Mesendoderm (in vitro differentiated cells): ENCODE measurements around the gene C16orf54.
"Not testable (repeated sequence)": the region's sequence is repeated elsewhere in the genome, so short reads cannot be mapped to it uniquely, and the experiment has no call there.

Experiments used
- DNase-seq: peaks from one replicate; pipeline ENCODE4 v3.0.0; 2013
- H2AK5ac ChIP-seq: 2 replicates; pipeline ENCODE4 v1.6.1; 2013; ENCODE audit warnings: low read length, inconsistent platforms
- H2BK120ac ChIP-seq: 2 replicates; pipeline ENCODE4 v1.6.1; 2013; ENCODE audit warnings: low read depth, mild to moderate bottlenecking, low read length, moderate library complexity, mixed read lengths
- H2BK15ac ChIP-seq: replicated peaks from 2 replicates; pipeline ENCODE4 v1.6.1; 2013; ENCODE audit warnings: low read depth, mild to moderate bottlenecking, moderate library complexity
- H2BK5ac ChIP-seq: 2 replicates; pipeline ENCODE4 v1.6.1; 2013; ENCODE audit warnings: low read length, inconsistent platforms
- H3K18ac ChIP-seq: 2 replicates; pipeline ENCODE4 v1.6.1; 2013; ENCODE audit warnings: mild to moderate bottlenecking, low read length, mixed read lengths
- H3K23ac ChIP-seq: one replicate; pipeline ENCODE4 v1.6.1; 2013; ENCODE audit warnings: low read length
- H3K27ac ChIP-seq: 2 replicates; pipeline ENCODE4 v1.5.1; 2013; ENCODE audit warnings: low read depth, mild to moderate bottlenecking, inconsistent platforms, low read length, moderate library complexity
- H3K27me3 ChIP-seq: 2 replicates; pipeline ENCODE4 v1.6.1; 2013; ENCODE audit warnings: low read length, control low read depth, mild to moderate bottlenecking, inconsistent platforms; ENCODE audit not compliant: insufficient read depth, poor library complexity
- H3K36me3 ChIP-seq: 2 replicates; pipeline ENCODE4 v1.6.1; 2013; ENCODE audit warnings: low read length, inconsistent platforms; ENCODE audit not compliant: control insufficient read depth, insufficient read depth
- H3K4ac ChIP-seq: one replicate; pipeline ENCODE4 v1.6.1; 2013; ENCODE audit warnings: low read depth, mild to moderate bottlenecking, low read length, moderate library complexity
- H3K4me1 ChIP-seq: 2 replicates; pipeline ENCODE4 v1.6.1; 2013; ENCODE audit warnings: low read depth, low read length, inconsistent platforms; ENCODE audit not compliant: control insufficient read depth
- H3K4me2 ChIP-seq: 2 replicates; pipeline ENCODE4 v1.6.1; 2013; ENCODE audit warnings: low read length
- H3K4me3 ChIP-seq: 2 replicates; pipeline ENCODE4 v1.5.1; 2013; ENCODE audit warnings: mild to moderate bottlenecking, low read length
- H3K56ac ChIP-seq: one replicate; pipeline ENCODE4 v1.6.1; 2013; ENCODE audit warnings: low read length
- H3K79me1 ChIP-seq: 2 replicates; pipeline ENCODE4 v1.6.1; 2013; ENCODE audit warnings: low read length, inconsistent platforms
- H3K79me2 ChIP-seq: 2 replicates; pipeline ENCODE4 v1.6.1; 2013; ENCODE audit warnings: mild to moderate bottlenecking, low read length; ENCODE audit not compliant: control insufficient read depth, insufficient read depth
- H3K9ac ChIP-seq: 2 replicates; pipeline ENCODE4 v1.6.1; 2013; ENCODE audit warnings: low read length, inconsistent platforms
- H4K5ac ChIP-seq: one replicate; pipeline ENCODE4 v1.6.1; 2013; ENCODE audit warnings: low read length
- H4K8ac ChIP-seq: one replicate; pipeline ENCODE4 v1.6.1; 2013; ENCODE audit warnings: low read depth, mild to moderate bottlenecking, control low read depth, low read length, moderate library complexity
- WGBS: extraction: QIAGEN DNeasy Blood & Tissue Kit; methylation state at CpG from one replicate; pipeline ENCODE4 v1.1.7; 2013; ENCODE audit warnings: low lambda C conversion rate, missing lambda C conversion rate; ENCODE audit not compliant: insufficient coverage; ENCODE audit errors: extremely low coverage; 5-methylcytosine and 5-hydroxymethylcytosine counted together

C16orf54 gene

DNA sequence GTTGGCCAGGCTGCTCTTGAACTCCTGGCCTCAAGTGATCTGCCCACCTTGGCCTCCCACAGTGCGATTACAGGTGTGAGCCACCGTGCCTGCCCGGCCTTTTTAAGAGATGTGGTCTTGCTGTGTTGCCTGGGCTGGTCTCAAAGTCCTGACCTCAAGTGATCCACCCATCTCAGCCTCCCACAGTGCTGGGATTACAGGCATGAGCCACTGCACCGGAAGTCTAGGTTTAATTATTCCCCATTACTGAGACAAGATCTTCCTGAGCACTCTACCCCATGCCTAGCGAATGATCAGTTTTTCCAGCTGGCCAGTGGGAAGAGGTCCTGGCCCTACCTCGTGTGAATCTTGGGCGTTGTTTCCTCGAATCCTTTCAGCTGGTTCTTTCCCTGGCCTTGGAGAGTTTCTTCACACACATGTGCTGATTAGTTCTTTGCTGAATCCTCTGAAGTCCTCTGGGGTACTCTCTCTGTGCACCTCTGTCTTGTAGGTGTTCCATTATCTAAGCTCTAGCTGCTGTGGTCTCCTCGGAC, 18.9 kb downstream of the C16orf54 start:
- no peak overlapping the region for H3K9ac ChIP-seq
- no peak overlapping the region for H2BK15ac ChIP-seq
- H3K27ac ChIP-seq: no peak overlapping the region
- H4K5ac ChIP-seq: no peak overlapping the region
- no peaks in the 10 kb centered on the region for H3K4me1 ChIP-seq
- no peak for DNase-seq
- no peak overlapping the region for H3K4me3 ChIP-seq
- H2BK120ac ChIP-seq: no peak overlapping the region
- H3K18ac ChIP-seq: no peak overlapping the region
- no peak overlapping the region for H3K4me2 ChIP-seq
- no peak overlapping the region for H2AK5ac ChIP-seq
- H3K27me3 ChIP-seq: no peaks in the 10 kb centered on the region
- H4K8ac ChIP-seq: no peak overlapping the region
- H3K79me1 ChIP-seq: peaks cover 6% of the 10 kb centered on the region
- no peak overlapping the region for H3K23ac ChIP-seq
- H3K79me2 ChIP-seq: peaks cover 9% of the 10 kb centered on the region
- H3K56ac ChIP-seq: no peak overlapping the region
- no CpG with 5 or more reads among the region's 9 CpGs for WGBS
- no peak overlapping the region for H2BK5ac ChIP-seq
- H3K4ac ChIP-seq: no peak overlapping the region
- peaks cover 8% of the 10 kb centered on the region for H3K36me3 ChIP-seq

DNA sequence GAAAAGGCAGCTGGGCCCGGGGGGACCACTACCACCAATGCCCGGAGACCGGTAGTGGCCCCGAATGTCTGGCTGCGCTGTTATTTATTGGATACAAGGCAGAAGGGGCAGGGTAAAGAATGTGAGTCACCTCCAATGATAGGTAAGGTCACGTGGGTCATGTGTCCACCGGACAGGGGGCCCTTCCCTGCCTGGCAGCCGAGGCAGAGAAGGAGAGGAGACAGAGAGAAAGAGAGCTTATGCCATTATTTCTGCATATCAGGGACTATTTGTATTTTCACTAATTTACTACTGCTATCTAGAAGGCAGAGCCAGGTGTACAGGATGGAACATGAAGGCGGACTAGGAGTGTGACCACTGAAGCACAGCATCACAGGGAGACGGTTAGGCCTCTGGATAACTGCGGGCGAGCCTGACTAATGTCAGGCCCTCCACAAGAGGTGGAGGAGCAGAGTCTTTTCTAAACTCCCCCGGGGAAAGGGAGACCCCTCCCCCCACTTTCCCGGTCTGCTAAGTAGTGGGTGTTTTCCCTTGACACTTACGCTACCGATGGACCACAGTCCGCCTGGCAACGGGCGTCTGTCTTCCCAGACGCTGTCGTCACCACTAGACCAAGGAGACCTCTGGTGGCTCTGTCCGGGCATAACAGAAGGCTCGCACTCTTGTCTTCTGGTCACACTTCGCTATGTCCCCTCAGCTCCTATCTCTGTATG, 24.5 kb downstream of the C16orf54 start:
- peak; percentile 76 for DNase-seq
- not testable (repeated sequence) for H4K5ac ChIP-seq

DNA sequence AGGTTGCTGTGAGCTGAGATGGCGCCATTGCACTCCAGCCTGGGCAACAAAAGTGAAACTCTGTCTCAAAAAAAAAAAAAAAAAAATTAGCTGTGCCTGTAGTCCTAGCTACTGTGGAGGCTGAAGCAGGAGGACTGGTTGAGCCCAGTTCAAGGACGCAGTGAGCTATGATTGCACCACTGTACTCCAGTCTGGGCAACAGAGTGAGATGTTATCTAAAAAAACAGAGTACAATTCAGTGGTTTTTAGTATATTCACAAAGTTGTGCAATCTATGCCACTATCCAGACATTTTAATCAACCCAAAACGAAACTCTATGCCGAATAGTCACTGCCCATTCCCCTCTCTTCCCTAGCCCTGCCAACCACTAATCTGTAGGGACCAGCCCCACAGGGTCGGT, 25.1 kb downstream of the C16orf54 start:
- Histone ChIP-seq H3K4me3 (no peak overlapping the region), H3K27ac (no peak overlapping the region), H3K27me3 (no peaks in the 10 kb centered on the region), H2BK15ac (no peak overlapping the region), H3K23ac (no peak overlapping the region), H3K4me1 (no peaks in the 10 kb centered on the region), H2BK5ac (no peak overlapping the region), H2BK120ac (no peak overlapping the region), H4K5ac (no peak overlapping the region), H4K8ac (no peak overlapping the region), H3K18ac (no peak overlapping the region), H3K36me3 (no peaks in the 10 kb centered on the region), H3K4ac (no peak overlapping the region), H2AK5ac (no peak overlapping the region), H3K9ac (no peak overlapping the region), H3K4me2 (no peak overlapping the region), H3K56ac (no peak overlapping the region), H3K79me1 (no peaks in the 10 kb centered on the region), H3K79me2 (peaks cover 12% of the 10 kb centered on the region)
- no peak for DNase-seq
- no CpG with 5 or more reads among the region's 5 CpGs for WGBS

More for the DNA sequence above, 24.5 kb downstream of the C16orf54 start:
- H3K79me2 ChIP-seq: peaks cover 12% of the 10 kb centered on the region
- not testable (repeated sequence) for H3K56ac ChIP-seq, H2BK5ac ChIP-seq, H3K36me3 ChIP-seq, H3K79me1 ChIP-seq, H2AK5ac ChIP-seq, H3K4ac ChIP-seq, H3K27ac ChIP-seq, H3K4me2 ChIP-seq, H3K9ac ChIP-seq, H2BK15ac ChIP-seq, H3K4me3 ChIP-seq, H3K4me1 ChIP-seq, H3K27me3 ChIP-seq, H3K23ac ChIP-seq, H4K8ac ChIP-seq, H3K18ac ChIP-seq, H2BK120ac ChIP-seq
- WGBS: no CpG with 5 or more reads among the region's 24 CpGs

DNA sequence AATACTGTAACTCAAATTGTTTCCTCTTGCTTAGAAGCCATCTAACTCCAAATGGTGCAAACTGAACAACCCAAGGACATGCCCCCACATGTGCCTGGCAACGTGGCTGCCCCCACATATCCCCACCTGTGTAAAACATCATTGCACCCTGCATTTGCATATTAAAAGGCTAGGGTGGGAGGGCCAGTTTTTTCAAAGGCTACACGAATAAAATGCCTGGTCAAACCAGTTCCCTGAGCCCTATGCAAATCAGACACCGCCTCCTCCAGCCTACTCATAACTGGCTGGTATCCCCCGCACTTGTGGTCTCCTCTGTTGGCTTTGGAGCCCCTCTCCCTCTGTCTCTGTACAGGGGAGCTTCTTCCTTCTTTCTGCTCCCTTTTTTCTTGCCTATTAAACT, 26.7 kb downstream of the C16orf54 start:
- H3K36me3 ChIP-seq: no peaks in the 10 kb centered on the region
- H3K27ac ChIP-seq: no peak overlapping the region
- H4K5ac ChIP-seq: no peak overlapping the region
- H3K4me1 ChIP-seq: no peaks in the 10 kb centered on the region
- H3K79me2 ChIP-seq: peaks cover 17% of the 10 kb centered on the region
- H2BK5ac ChIP-seq: no peak overlapping the region
- H2BK15ac ChIP-seq: no peak overlapping the region
- no peak overlapping the region for H3K4ac ChIP-seq
- WGBS: no CpG with 5 or more reads among the region's 4 CpGs
- H3K4me3 ChIP-seq: no peak overlapping the region
- no peak overlapping the region for H3K56ac ChIP-seq
- no peak for DNase-seq
- no peak overlapping the region for H3K23ac ChIP-seq
- H3K9ac ChIP-seq: no peak overlapping the region
- no peak overlapping the region for H2AK5ac ChIP-seq
- H3K18ac ChIP-seq: no peak overlapping the region
- H3K4me2 ChIP-seq: no peak overlapping the region
- H4K8ac ChIP-seq: no peak overlapping the region
- H3K27me3 ChIP-seq: no peaks in the 10 kb centered on the region
- no peak overlapping the region for H2BK120ac ChIP-seq
- H3K79me1 ChIP-seq: peaks cover 1% of the 10 kb centered on the region

DNA sequence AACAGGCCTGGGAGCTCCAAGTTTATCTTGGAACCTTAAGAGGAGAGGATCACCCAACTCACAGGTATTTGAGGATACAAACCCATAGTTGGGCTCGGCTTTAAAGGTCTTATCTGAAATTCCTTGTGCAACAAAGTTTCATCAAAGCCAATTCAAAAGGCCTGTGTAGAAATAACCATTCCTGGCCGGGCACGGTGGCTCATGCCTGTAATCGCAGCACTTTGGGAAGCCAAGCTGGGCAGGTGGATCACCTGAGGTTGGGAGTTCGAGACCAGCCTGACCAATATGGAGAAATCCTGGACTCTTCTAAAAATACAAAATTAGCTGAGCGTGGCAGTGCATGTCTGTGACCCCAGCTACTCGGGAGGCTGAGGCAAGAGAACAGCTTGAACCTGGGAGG, 28.7 kb downstream of the C16orf54 start:
- WGBS: no CpG with 5 or more reads among the region's 7 CpGs
- H4K5ac ChIP-seq: no peak overlapping the region
- H3K27ac ChIP-seq: no peak overlapping the region
- no peak overlapping the region for H3K4me3 ChIP-seq
- peaks cover 14% of the 10 kb centered on the region for H3K79me2 ChIP-seq
- no peak overlapping the region for H3K56ac ChIP-seq
- no peaks in the 10 kb centered on the region for H3K27me3 ChIP-seq
- H2BK15ac ChIP-seq: no peak overlapping the region
- no peak overlapping the region for H2BK5ac ChIP-seq
- no peak for DNase-seq
- H4K8ac ChIP-seq: no peak overlapping the region
- no peak overlapping the region for H3K23ac ChIP-seq
- H3K79me1 ChIP-seq: peaks cover 3% of the 10 kb centered on the region
- no peak overlapping the region for H3K4me2 ChIP-seq
- H3K4me1 ChIP-seq: no peaks in the 10 kb centered on the region
- no peak overlapping the region for H2BK120ac ChIP-seq
- H3K36me3 ChIP-seq: no peaks in the 10 kb centered on the region
- H3K18ac ChIP-seq: no peak overlapping the region
- H3K4ac ChIP-seq: no peak overlapping the region
- H3K9ac ChIP-seq: no peak overlapping the region
- H2AK5ac ChIP-seq: no peak overlapping the region

DNA sequence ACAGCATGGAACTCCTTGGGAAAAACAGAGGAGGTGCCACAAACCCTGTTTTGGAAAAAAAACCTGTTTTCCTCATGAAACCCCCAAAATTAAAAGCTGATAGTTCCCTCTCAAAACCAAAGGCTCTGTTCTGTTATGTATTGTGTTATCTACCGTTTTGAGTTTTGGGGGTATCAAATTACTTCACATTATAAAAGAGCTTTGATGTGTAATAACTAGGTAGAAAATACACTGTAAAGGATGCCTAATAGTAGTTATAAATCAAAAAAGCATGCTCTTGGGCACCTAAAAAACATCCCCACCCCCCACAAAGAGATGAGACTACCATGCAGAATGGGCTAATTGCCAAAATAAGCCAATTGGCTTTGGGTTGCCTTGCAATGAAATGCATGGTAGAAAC, 30.8 kb downstream of the C16orf54 start:
- Histone ChIP-seq H3K36me3 (no peaks in the 10 kb centered on the region), H3K27me3 (no peaks in the 10 kb centered on the region), H3K4ac (no peak overlapping the region), H2BK15ac (no peak overlapping the region), H4K5ac (no peak overlapping the region), H3K18ac (no peak overlapping the region), H3K4me3 (no peak overlapping the region), H3K79me2 (peaks cover 28% of the 10 kb centered on the region), H3K9ac (no peak overlapping the region), H3K27ac (no peak overlapping the region), H2AK5ac (no peak overlapping the region), H3K4me2 (no peak overlapping the region), H2BK5ac (no peak overlapping the region), H3K56ac (no peak overlapping the region), H4K8ac (no peak overlapping the region), H3K4me1 (no peaks in the 10 kb centered on the region), H3K23ac (no peak overlapping the region), H3K79me1 (peaks cover 3% of the 10 kb centered on the region), H2BK120ac (no peak overlapping the region)
- no CpG with 5 or more reads among the region's 1 CpG for WGBS
- DNase-seq: no peak
